Measurements from ENCODE around the gene AADACL4.
A peak's percentile ranks its signal among the peaks of the same experiment; 100 is the strongest.

AADACL4 gene

GRCh38 chr1:12643785-12644184 lies at the start of gene AADACL4:
AADACL4 (plus strand) TSS chr1:12644085; CDS start chr1:12644547, 462 bp downstream.
- no peak for DNase-seq

GRCh38 chr1:12594490-12594889 lies 49.4 kb upstream of the AADACL4 start:
- DNase-seq, result no peak

- peak in 43 of 58 donors; percentile 4 to 78 (median 42) for DNase-seq
These were observed 48.7 kb upstream of the AADACL4 start for GRCh38 chr1:12594966-12595756.

- DNase-seq, result peak in 4 of 58 donors; percentile 16 to 66 (median 40)
These were observed 48.2 kb upstream of the AADACL4 start for GRCh38 chr1:12595757-12596006.

GRCh38 chr1:12596007-12596821 lies 47.7 kb upstream of the AADACL4 start:
- DNase-seq, result peak in 43 of 58 donors; percentile 10 to 82 (median 44)

GRCh38 chr1:12597792-12598191 lies 46.1 kb upstream of the AADACL4 start:
- DNase-seq, result peak in 5 of 58 donors; percentile 6 to 30 (median 14)

GRCh38 chr1:12598974-12599373 lies 44.9 kb upstream of the AADACL4 start:
- DNase-seq, result no peak

GRCh38 chr1:12599657-12600056 lies 44.2 kb upstream of the AADACL4 start:
- DNase-seq, result no peak

GRCh38 chr1:12600335-12600734 lies 43.5 kb upstream of the AADACL4 start:
- DNase-seq, result peak in 6 of 58 donors; percentile 5 to 51 (median 26)

- no peak for DNase-seq
These were observed 42.8 kb upstream of the AADACL4 start for GRCh38 chr1:12600880-12601633.

GRCh38 chr1:12601700-12602658 lies 41.9 kb upstream of the AADACL4 start:
- DNase-seq, result peak in 5 of 58 donors; percentile 6 to 29 (median 18)

GRCh38 chr1:12602659-12603024 lies 41.2 kb upstream of the AADACL4 start:
- DNase-seq, result no peak

- DNase-seq, result no peak
These were observed 40.7 kb upstream of the AADACL4 start for GRCh38 chr1:12603224-12603623.

- DNase-seq, result no peak
These were observed 39.6 kb upstream of the AADACL4 start for GRCh38 chr1:12604114-12604874.

- DNase-seq, result no peak
These were observed 38.9 kb upstream of the AADACL4 start for GRCh38 chr1:12604986-12605385.

- no peak for DNase-seq
These were observed 36.6 kb upstream of the AADACL4 start for GRCh38 chr1:12607263-12607662.

- no peak for DNase-seq
These were observed 35.5 kb upstream of the AADACL4 start for GRCh38 chr1:12608311-12608957.

GRCh38 chr1:12609469-12610003 lies 34.3 kb upstream of the AADACL4 start:
- DNase-seq, result no peak

- no peak for DNase-seq
These were observed 33.5 kb upstream of the AADACL4 start for GRCh38 chr1:12610305-12610935.
